Inflammatory macrophage treated with lipopolysaccharide for 4 hours (primary cell): ENCODE data around the gene TBCD.
A peak's percentile ranks its signal among the peaks of the same experiment; 100 is the strongest.
"Not testable (repeated sequence)": the region's sequence is repeated elsewhere in the genome, so short reads cannot be mapped to it uniquely, and the experiment has no call there.

Experiments
- DNase-seq: peaks from one replicate; pipeline ENCODE4 v3.0.0-alpha.2; 2020

TBCD gene

DNA sequence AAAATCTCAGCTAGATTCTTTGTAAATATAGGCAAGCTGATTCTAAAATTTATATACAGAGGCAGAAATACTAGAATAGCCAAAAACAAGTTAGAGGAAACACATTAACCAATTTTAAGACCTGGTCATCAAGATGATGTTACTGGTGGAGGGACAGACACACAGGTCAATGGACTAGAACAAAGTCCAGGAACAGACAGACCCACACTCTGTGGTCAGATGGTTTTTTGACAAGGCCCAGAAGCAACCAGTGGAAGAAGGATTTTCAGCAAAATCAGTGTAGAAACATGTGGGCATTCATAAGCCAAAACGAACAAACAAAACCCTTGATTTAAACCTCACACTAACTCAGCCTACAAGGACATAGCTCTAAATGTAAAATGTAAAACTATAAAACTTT, 227.9 kb downstream of the TBCD start:
- no peak for DNase-seq

DNA sequence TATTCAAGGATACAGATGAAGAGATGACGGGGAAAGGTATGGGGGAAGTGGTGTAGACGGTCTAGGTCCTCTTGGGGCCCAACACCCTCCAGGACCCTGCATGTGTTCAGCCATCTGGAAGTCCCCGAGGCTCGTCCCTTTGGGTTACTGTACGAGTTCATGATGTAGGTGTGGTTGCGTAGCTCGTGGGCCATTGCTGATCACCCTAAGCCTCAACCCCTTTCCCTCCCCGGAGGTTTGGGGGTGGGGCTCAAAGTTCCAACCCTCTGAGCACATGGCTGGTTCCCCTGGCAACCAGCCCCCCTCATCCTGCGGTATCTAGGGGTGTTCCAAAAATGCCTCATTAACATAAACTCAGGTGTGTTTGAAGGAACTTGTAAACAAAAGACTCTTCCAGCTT, 228.8 kb downstream of the TBCD start:
- no peak for DNase-seq

DNA sequence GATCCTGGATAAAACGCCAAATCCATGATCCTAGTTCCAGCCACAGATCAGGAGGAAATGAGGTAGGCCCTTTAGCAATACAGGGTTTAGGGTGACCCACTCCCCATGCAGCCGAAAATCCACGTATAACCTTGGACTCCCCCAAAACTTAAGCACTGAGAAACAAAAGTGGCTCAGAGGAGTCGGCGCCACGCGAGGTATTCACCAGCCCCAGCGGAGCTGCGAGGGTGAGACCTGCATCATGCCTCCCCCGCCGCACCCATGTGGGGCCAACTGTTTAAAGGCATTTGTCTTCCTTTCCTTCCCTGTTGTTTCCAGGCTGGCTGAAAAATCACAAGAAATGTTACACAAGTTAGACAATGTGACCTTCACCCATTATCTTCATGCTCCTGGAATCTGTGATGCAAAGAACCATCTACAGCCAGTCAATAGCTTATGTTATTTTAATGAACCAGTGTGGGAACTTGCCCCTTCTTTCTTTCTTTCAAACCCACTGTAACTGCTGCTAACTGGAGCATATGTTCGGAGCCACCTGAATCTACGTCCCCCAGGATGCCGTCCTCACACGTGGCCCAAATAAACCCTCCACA, 229.4 kb downstream of the TBCD start:
- DNase-seq, result no peak

DNA sequence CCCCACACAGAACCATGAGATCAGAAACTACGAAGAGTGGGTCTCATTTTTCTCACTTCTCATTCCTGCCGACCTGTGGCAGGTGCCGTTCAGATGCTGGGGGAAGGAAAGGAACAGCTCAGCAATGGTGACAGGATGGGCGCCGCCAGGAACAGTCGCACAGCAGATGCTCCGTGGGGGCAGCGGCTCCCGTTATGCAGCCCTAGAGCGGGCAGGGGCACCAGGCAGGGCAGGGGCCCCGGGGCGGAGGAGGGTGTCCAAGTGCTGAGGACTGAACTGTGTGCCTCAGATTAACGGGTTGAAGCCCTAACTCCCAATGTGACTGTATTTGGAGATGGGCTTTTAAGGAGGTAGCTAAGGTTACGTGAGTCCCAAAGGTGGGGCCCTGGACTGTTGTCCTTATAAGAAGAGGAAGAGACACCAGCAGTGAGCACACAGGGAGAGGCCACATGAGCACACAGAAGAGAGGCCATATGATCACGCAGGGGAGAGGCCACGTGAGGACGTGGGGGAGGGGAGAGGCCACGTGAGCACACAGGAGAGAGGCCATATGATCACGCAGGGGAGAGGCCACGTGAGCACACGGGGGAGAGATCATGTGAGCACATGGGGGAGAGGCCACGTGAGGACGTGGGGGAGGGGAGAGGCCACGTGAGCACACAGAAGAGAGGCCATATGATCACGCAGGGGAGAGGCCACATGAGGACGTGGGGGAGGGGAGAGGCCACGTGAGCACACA, 231.8 kb downstream of the TBCD start:
- DNase-seq, result no peak

DNA sequence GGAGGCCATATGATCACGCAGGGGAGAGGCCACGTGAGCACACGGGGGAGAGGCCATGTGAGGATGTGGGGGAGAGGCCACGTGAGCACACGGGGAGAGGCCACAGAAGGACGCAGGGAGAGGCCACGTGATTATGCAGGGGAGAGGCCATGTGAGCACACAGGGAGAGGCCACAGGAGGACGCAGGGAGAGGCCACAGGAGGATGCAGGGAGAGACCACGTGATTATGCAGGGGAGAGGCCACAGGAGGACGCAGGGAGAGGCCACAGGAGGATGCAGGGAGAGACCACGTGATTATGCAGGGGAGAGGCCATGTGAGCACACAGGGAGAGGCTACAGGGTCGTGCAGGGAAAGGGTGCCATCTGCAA, 232.4 kb downstream of the TBCD start:
- DNase-seq, result not testable (repeated sequence)

DNA sequence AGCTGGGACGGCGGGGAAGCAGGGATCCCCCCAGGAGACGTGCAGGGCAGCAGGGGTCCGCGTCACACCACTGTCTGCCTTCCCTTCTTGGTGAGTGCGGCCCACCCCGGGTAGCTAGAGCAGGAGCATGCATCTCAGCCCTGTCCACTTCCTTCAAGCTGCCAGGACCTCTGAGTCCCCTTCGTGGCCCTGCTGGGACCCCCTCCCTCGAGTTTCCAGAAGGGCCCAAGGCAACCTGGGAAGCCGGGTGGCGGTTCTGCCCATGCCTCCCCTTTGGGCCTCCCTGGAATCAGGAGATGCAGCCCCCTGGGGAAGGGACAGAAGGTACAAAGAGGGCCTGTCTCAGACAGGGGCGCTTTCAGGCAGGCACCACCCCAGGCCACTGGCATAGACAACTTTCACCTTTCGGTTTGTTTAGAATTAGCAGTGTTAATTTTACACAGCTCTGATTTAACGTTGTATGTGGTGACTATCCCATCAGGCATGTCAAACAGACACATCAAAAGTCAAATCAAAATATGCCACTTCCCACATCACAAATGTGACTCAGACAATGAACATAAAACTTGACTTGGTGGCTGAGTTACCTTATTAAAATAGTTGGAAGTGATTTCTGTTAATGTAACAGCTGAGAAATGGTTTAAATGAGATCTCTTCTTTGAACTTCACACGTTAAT, 233.0 kb downstream of the TBCD start:
- DNase-seq, result no peak

DNA sequence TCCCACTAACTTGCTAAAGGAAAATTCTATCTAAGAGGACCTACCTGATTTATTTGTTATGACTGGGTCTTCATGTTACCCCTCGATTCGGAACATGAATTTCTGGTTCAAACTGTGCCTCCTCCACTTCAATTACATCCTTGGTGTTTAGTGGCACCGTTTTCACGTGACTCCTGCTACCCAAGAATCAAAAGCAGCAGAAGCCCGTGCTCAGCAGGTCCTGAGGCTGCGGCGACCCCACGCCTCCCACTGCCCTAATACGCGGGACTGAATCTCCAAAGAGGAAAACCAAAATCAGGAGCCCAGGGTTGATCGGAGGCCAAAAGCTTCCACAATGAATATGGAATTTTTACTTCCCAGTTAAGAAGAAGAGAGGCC, 233.6 kb downstream of the TBCD start:
- no peak for DNase-seq

DNA sequence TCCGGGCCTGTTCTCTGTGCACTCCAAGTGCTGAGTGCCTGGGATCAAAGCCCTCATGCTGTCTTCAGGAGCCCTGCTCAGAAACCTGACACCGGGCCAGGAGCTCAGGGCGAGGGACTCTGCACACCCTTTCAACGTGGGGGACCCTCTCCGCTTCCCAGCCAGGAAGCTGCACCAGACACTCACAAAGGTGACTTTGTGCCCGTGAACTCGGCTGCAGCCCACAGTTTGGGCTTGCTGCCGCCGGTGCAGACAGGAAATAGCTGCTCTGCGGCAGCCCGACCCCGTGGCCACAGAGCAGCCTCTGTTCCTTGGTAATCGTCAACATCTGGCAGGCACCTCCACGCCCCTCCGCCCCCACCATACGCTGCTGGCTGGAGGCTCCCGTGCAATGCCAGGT, 234.1 kb downstream of the TBCD start:
- no peak for DNase-seq

DNA sequence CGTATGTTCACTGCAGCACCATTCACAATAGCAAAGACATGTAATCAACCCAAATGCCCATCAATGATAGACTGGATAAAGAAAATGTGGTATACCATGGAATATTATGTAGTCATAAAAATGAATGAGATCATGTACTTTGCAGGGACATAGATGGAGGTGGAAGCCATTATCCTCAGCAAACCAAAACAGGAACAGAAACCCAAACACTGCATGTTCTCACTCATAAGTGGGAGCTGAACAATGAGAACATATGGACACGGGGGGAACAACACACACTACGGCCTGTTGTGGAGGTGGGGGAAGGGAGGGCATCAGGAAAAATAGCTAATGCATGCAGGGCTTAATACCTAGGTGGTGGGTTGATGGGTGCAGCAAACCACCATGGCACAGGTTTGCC, 237.2 kb downstream of the TBCD start:
- DNase-seq, result peak; percentile 44

DNA sequence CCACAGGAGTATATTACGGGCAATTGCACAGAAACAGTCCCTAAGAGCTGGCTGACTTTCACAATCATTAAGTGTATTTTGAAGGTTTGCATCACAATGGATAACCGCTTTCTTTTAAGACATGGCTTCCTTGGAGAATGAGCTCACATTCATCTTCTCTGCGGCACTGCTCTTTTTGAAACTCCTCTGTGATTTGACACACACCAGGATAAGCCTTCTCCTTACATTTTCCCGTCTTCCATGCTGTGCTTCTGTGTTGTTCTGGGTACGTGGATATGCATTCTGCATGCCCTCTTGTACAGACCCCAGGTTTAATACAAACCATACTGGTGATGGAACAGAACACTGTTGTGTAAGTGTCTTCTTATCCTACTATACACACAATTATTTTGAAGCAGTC, 238.0 kb downstream of the TBCD start:
- no peak for DNase-seq

DNA sequence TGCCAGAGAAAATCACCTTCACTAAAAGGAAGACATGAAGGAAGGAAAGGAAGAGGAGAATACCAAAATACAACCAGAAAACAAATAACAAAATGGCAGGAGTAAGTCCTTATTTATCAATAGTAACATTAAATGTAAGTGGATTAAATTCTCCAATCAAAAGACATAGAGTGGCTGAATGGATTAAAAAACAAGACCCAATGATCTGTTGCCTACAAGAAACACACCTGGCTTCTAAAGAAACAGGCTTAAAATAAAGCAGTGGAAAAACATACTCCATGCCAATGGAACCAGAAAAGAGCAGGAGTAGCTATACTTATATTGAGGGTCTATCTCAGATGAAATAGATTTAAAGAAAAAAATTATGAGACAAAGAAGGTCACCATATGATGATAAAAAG, 241.1 kb downstream of the TBCD start:
- DNase-seq, result no peak
